AG09319 (cell line): ENCODE measurements around the gene ARHGAP10.

Source experiments
- DNase-seq: peaks from one replicate; pipeline ENCODE4 v3.0.0-alpha.2; 2010; ENCODE audit warnings: low read depth; ENCODE audit errors: extremely low read depth
- CTCF ChIP-seq: IDR thresholded peaks from 2 replicates; pipeline ENCODE4 v1.5.1; 2011; ENCODE audit warnings: low read depth, mild to moderate bottlenecking, inconsistent platforms, low read length, moderate library complexity

The ARHGAP10 gene

GRCh38 chr4:147842573-147842972, 110.7 kb downstream of the ARHGAP10 start:
- DNase-seq = no peak
- no peak for TF ChIP-seq CTCF

GRCh38 chr4:147843162-147843561, 111.3 kb downstream of the ARHGAP10 start:
- DNase-seq = no peak
- TF ChIP-seq CTCF = no peak

- TF ChIP-seq CTCF = no peak
- no peak for DNase-seq
These were observed 112.9 kb downstream of the ARHGAP10 start for GRCh38 chr4:147844781-147845180.

GRCh38 chr4:147846318-147847155, 114.6 kb downstream of the ARHGAP10 start:
- no peak for TF ChIP-seq CTCF

GRCh38 chr4:147847751-147848590, 116.1 kb downstream of the ARHGAP10 start:
- DNase-seq = no peak
- TF ChIP-seq CTCF = no peak

More at GRCh38 chr4:147846318-147847155, 114.6 kb downstream of the ARHGAP10 start:
- DNase-seq = no peak

GRCh38 chr4:147848634-147849033, 116.7 kb downstream of the ARHGAP10 start:
- no peak for TF ChIP-seq CTCF
- no peak for DNase-seq

GRCh38 chr4:147851135-147851534, 119.2 kb downstream of the ARHGAP10 start:
- no peak for TF ChIP-seq CTCF
- no peak for DNase-seq
